ENCODE results near the gene TSPAN2. TPM values are rescaled to one million over a fixed set of nuclear protein-coding genes. Genes with fewer than 3 reads are reported as not detected.

Gene TSPAN2
- polyA plus RNA-seq, 4 donors: 1.4 to 5.5 (median 5.0) TPM; not detected in 1

DNA sequence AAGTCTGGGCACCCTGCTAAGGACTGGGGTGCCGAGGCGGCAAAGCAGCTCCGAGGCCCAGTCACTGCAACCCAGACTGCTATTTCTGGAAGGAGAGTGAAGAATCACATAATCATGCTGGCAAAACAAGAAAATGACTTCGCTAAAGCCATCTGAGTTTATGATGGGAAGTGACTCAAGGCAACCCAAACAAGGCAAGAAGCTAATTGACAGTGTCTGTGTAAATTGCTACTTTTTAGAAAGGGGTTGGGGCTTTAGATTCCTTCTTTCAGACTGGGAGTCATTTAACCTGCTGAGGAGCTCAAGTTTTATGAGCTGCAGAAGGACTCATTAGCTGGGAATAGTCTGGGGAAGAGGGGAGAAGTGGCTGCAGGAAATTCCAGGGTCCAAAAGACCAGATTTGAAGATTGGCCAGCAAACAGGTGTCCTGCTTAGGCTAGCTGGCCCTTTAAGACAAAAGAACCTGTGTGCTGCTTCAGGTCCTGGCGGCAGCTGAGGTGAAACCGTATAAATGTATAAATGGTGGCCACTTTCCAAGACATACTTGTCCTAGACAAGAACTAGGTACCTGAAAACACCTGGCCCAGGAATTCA, 31.5 kb downstream of the TSPAN2 start:
- H3K27me3 ChIP-seq (ENCODE audit: control insufficient read depth in 3 of 3, insufficient read depth in 3 of 3, low read length in 3 of 3): no peaks in the 10 kb centered on the region
- H3K36me3 ChIP-seq (ENCODE audit: control insufficient read depth in 3 of 3, insufficient read depth in 2 of 3, low read depth in 1 of 3, low read length in 3 of 3): no peaks in the 10 kb centered on the region
- WGBS, 3 donors: 19 to 69% (median 41%) methylated on average over 6 of the region's 6 CpGs
- FAIRE-seq: no peak
- peak; percentile 55 to 74 for DNase-seq
- H3K4me1 ChIP-seq (ENCODE audit: control insufficient read depth in 3 of 3, insufficient read depth in 2 of 3, low read depth in 1 of 3, low read length in 2 of 3): peaks cover 3 to 21% (median 8%) of the 10 kb centered on the region in 3 donors
- no peak overlapping the region for H3K4me3 ChIP-seq (ENCODE audit: low read depth in 1 of 3, low read length in 3 of 3)
- H3K27ac ChIP-seq (ENCODE audit: low read depth in 1 of 3, low read length in 2 of 3): peak overlapping the region in 1 of 3 donors; percentile 10
- H3K9me3 ChIP-seq (ENCODE audit: control insufficient read depth in 2 of 2, insufficient read depth in 1 of 2, low read depth in 1 of 2, low read length in 1 of 2): no peaks in the 10 kb centered on the region

DNA sequence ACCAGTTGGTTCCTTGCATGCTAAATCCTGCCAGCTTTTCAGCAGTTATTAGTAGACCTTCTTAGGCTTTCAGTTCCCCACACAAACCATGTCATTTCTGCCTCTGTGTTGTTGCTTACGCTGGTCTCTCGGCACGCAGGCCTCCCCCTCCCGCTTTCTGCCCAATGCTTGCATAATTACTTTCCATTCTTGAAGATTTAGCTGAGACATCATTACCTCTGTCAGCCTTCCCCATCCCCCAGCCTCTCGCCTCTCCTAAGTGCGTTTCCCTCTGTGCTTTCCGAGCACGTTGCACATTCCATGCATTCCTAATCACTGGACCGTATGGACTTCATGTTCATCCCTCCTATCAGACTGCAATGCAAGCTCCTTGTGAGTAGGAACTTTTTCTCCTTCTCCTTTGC, 32.9 kb downstream of the TSPAN2 start:
- H3K4me3 ChIP-seq (ENCODE audit: low read depth in 1 of 3, low read length in 3 of 3): no peak overlapping the region
- 61 to 88% (median 81%) methylated on average over 9 of the region's 9 CpGs for WGBS, 3 donors
- no peaks in the 10 kb centered on the region for H3K9me3 ChIP-seq (ENCODE audit: control insufficient read depth in 2 of 2, insufficient read depth in 1 of 2, low read depth in 1 of 2, low read length in 1 of 2)
- no peaks in the 10 kb centered on the region for H3K36me3 ChIP-seq (ENCODE audit: control insufficient read depth in 3 of 3, insufficient read depth in 2 of 3, low read depth in 1 of 3, low read length in 3 of 3)
- DNase-seq (peak in 1 of 2 donors; percentile 13), FAIRE-seq (no peak)
- H3K27ac ChIP-seq (ENCODE audit: low read depth in 1 of 3, low read length in 2 of 3): peak overlapping the region in 1 of 3 donors; percentile 50
- H3K27me3 ChIP-seq (ENCODE audit: control insufficient read depth in 3 of 3, insufficient read depth in 3 of 3, low read length in 3 of 3): no peaks in the 10 kb centered on the region
- peaks cover 0 to 12% (median 0%) of the 10 kb centered on the region in 3 donors for H3K4me1 ChIP-seq (ENCODE audit: control insufficient read depth in 3 of 3, insufficient read depth in 2 of 3, low read depth in 1 of 3, low read length in 2 of 3)

DNA sequence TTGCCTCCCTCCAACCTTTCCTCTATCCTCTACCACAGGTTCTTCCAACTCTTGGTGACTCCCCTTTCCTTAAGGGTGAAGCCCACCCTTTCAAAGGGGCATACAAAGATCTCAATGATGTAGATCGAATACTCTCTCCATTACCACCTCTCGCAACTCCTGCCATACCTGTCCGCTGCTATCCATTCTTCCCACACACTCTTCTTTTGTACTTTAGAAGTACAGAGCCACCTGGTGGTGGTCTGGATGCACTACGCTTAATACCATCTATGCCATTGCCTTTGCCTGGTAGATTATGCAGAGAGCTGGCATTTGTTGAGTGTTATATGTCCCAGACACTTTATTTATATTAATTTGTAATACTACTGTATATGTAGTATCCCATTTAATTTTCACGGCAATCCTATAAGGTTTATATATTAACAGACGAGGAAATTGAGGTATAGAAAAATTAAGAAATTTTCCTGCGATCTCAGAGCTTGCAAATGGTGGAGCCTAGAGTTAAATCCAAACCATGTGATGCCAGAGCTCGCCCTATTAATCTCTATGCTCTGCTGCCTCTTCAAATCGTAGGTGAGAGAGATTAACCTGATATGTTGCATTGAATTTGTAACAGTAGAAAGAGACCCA, 36.7 kb downstream of the TSPAN2 start:
- H3K4me1 ChIP-seq (ENCODE audit: control insufficient read depth in 3 of 3, insufficient read depth in 2 of 3, low read depth in 1 of 3, low read length in 2 of 3): peaks cover 0 to 7% (median 0%) of the 10 kb centered on the region in 3 donors
- no peaks in the 10 kb centered on the region for H3K9me3 ChIP-seq (ENCODE audit: control insufficient read depth in 2 of 2, insufficient read depth in 1 of 2, low read depth in 1 of 2, low read length in 1 of 2)
- WGBS, 3 donors: 31 to 43% (median 42%) methylated on average over 9 of the region's 9 CpGs
- no peak for FAIRE-seq
- peaks cover 0 to 3% (median 0%) of the 10 kb centered on the region in 3 donors for H3K36me3 ChIP-seq (ENCODE audit: control insufficient read depth in 3 of 3, insufficient read depth in 2 of 3, low read depth in 1 of 3, low read length in 3 of 3)
- H3K4me3 ChIP-seq (ENCODE audit: low read depth in 1 of 3, low read length in 3 of 3): no peak overlapping the region
- peak; percentile 71 to 73 for DNase-seq
- no peak overlapping the region for H3K27ac ChIP-seq (ENCODE audit: low read depth in 1 of 3, low read length in 2 of 3)
- H3K27me3 ChIP-seq (ENCODE audit: control insufficient read depth in 3 of 3, insufficient read depth in 3 of 3, low read length in 3 of 3): no peaks in the 10 kb centered on the region

DNA sequence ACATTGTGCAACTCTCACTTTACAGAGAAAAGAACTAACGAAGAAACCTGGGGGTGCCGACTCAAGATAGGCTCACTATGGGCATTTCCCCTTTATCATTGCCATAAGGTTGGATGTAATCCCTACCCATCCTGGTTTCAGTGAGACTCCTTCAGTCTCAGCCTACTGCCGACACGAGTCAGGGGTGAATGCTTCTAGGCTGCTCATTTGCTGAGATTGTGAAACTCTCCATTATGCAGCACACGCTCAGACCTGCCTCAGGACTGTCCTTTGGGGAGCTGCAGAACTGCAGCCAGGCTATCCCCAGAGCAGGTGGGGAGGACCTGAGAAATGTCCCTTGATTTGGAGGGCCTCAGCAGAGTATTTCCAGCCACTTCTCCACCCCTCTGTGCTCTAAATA, 37.5 kb downstream of the TSPAN2 start:
- H3K4me3 ChIP-seq (ENCODE audit: low read depth in 1 of 3, low read length in 3 of 3): no peak overlapping the region
- FAIRE-seq (no peak), DNase-seq (no peak)
- H3K27me3 ChIP-seq (ENCODE audit: control insufficient read depth in 3 of 3, insufficient read depth in 3 of 3, low read length in 3 of 3): no peaks in the 10 kb centered on the region
- 84 to 90% (median 87%) methylated on average over 5 of the region's 5 CpGs for WGBS, 3 donors
- H3K27ac ChIP-seq (ENCODE audit: low read depth in 1 of 3, low read length in 2 of 3): no peak overlapping the region
- H3K9me3 ChIP-seq (ENCODE audit: control insufficient read depth in 2 of 2, insufficient read depth in 1 of 2, low read depth in 1 of 2, low read length in 1 of 2): no peaks in the 10 kb centered on the region
- peaks cover 0 to under 1% (median 0%) of the 10 kb centered on the region in 3 donors for H3K4me1 ChIP-seq (ENCODE audit: control insufficient read depth in 3 of 3, insufficient read depth in 2 of 3, low read depth in 1 of 3, low read length in 2 of 3)
- H3K36me3 ChIP-seq (ENCODE audit: control insufficient read depth in 3 of 3, insufficient read depth in 2 of 3, low read depth in 1 of 3, low read length in 3 of 3): peaks cover 0 to 3% (median 0%) of the 10 kb centered on the region in 3 donors

DNA sequence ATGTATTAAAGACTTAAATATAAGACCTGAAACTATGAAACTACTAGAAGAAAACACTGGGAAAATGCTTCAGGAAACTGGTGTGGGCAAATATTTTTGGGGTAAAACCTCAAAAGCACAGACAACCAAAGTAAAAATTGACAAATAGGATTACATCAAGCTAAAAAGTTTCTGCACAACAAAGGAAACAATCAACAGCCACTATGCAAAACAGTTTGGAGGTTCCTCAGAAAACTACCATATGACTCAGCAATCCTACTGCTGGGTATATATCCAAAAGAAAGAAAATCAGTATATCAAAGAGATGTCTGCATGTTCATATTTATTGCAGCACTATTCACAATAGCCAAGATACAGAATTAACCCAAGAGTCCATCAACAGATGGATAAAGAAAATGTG, 42.6 kb downstream of the TSPAN2 start:
- Histone ChIP-seq H3K36me3 (ENCODE audit: control insufficient read depth in 3 of 3, insufficient read depth in 2 of 3, low read depth in 1 of 3, low read length in 3 of 3) (peaks cover 0 to 3% (median 0%) of the 10 kb centered on the region in 3 donors), H3K4me1 (ENCODE audit: control insufficient read depth in 3 of 3, insufficient read depth in 2 of 3, low read depth in 1 of 3, low read length in 2 of 3) (no peaks in the 10 kb centered on the region), H3K9me3 (ENCODE audit: control insufficient read depth in 2 of 2, insufficient read depth in 1 of 2, low read depth in 1 of 2, low read length in 1 of 2) (no peaks in the 10 kb centered on the region), H3K4me3 (ENCODE audit: low read depth in 1 of 3, low read length in 3 of 3) (no peak overlapping the region), H3K27me3 (ENCODE audit: control insufficient read depth in 3 of 3, insufficient read depth in 3 of 3, low read length in 3 of 3) (no peaks in the 10 kb centered on the region), H3K27ac (ENCODE audit: low read depth in 1 of 3, low read length in 2 of 3) (no peak overlapping the region)
- FAIRE-seq: no peak
- DNase-seq: no peak

DNA sequence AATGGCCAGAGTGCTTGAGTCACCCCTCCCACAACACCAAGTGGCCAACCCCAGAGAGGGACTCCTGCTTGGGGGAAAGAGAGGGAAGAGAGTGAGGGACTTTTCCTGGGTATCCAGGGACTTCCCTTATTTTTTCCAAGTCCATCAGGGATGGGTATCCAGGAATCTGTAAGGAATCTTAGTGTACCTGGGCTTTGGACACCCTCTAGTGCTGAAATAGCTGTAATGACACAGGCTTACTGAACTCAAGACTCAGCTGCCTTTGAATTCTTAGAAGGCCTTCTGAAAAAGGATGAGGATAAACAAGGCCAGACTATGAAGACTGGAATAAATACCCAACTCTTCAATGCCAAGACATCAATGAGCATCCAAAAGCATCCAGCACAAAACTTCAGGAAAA, 47.6 kb downstream of the TSPAN2 start:
- no peak overlapping the region for H3K27ac ChIP-seq (ENCODE audit: low read depth in 1 of 3, low read length in 2 of 3)
- H3K27me3 ChIP-seq (ENCODE audit: control insufficient read depth in 3 of 3, insufficient read depth in 3 of 3, low read length in 3 of 3): no peaks in the 10 kb centered on the region
- DNase-seq (peak; percentile 39 to 44), FAIRE-seq (no peak)
- H3K36me3 ChIP-seq (ENCODE audit: control insufficient read depth in 3 of 3, insufficient read depth in 2 of 3, low read depth in 1 of 3, low read length in 3 of 3): no peaks in the 10 kb centered on the region
- H3K4me1 ChIP-seq (ENCODE audit: control insufficient read depth in 3 of 3, insufficient read depth in 2 of 3, low read depth in 1 of 3, low read length in 2 of 3): peaks cover 0 to 8% (median 0%) of the 10 kb centered on the region in 3 donors
- H3K9me3 ChIP-seq (ENCODE audit: control insufficient read depth in 2 of 2, insufficient read depth in 1 of 2, low read depth in 1 of 2, low read length in 1 of 2): no peaks in the 10 kb centered on the region
- no peak overlapping the region for H3K4me3 ChIP-seq (ENCODE audit: low read depth in 1 of 3, low read length in 3 of 3)

DNA sequence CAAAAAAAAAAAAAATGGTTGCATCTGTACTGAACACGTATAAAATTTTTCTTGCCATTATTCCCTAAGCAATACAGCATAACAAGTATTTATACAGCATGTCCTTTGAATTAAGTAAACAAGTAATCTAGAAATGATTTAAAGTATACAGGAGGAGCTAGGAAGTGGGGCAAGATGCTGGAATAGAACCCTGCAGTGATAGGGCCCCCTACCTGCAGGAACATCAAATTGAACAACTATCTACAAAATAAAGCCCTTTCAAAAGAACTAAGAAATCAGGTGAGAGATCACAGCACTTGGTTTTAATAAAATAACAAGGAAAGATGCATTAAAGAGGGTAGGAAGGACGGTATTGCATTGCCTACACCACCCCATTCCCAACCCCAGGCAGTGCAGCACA, 48.8 kb downstream of the TSPAN2 start:
- Histone ChIP-seq H3K27ac (ENCODE audit: low read depth in 1 of 3, low read length in 2 of 3) (no peak overlapping the region), H3K4me3 (ENCODE audit: low read depth in 1 of 3, low read length in 3 of 3) (no peak overlapping the region), H3K9me3 (ENCODE audit: control insufficient read depth in 2 of 2, insufficient read depth in 1 of 2, low read depth in 1 of 2, low read length in 1 of 2) (no peaks in the 10 kb centered on the region), H3K36me3 (ENCODE audit: control insufficient read depth in 3 of 3, insufficient read depth in 2 of 3, low read depth in 1 of 3, low read length in 3 of 3) (no peaks in the 10 kb centered on the region), H3K4me1 (ENCODE audit: control insufficient read depth in 3 of 3, insufficient read depth in 2 of 3, low read depth in 1 of 3, low read length in 2 of 3) (peaks cover 0 to 8% (median 0%) of the 10 kb centered on the region in 3 donors), H3K27me3 (ENCODE audit: control insufficient read depth in 3 of 3, insufficient read depth in 3 of 3, low read length in 3 of 3) (no peaks in the 10 kb centered on the region)
- 77 to 85% (median 84%) methylated on average over 2 of the region's 2 CpGs for WGBS, 3 donors
- FAIRE-seq (no peak), DNase-seq (no peak)

DNA sequence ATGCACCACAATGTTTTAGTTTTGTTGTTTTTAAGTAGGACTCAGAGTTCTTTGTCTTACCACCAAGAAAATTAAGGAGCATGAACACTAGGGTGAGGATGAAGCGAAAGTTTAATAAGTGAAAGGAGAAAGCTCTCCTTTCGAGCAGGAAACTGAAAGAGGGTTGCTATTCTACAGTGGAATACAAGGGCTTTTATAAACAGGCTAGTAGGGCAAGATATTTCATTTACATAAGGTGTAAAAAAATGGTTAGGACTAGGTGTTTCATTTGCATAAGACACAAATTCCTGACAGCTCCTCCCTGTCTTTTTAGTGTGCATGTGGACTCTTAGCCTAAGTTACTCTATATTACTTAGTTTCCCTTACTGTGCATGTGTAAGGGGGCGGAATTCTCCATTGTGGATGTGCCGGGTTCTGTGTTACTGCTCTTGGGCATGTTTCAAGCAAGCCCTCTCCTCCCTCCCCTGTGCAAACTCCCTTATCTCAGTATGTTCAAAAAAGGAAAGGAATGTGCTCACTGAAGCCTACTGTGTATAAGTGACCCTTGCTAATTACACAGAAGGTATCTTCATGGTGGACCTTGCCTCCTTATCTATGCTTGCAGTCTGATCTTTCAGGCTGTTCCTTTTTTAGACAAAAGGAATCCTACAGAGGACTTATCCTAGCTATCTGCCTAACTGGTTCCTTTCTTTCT, 52.3 kb downstream of the TSPAN2 start:
- no peaks in the 10 kb centered on the region for H3K27me3 ChIP-seq (ENCODE audit: control insufficient read depth in 3 of 3, insufficient read depth in 3 of 3, low read length in 3 of 3)
- 55 to 72% (median 63%) methylated on average over 4 of the region's 4 CpGs for WGBS, 3 donors
- H3K4me1 ChIP-seq (ENCODE audit: control insufficient read depth in 3 of 3, insufficient read depth in 2 of 3, low read depth in 1 of 3, low read length in 2 of 3): peaks cover 0 to 8% (median 0%) of the 10 kb centered on the region in 3 donors
- DNase-seq: peak; percentile 4 to 46
- no peak for FAIRE-seq
- H3K4me3 ChIP-seq (ENCODE audit: low read depth in 1 of 3, low read length in 3 of 3): no peak overlapping the region
- H3K36me3 ChIP-seq (ENCODE audit: control insufficient read depth in 3 of 3, insufficient read depth in 2 of 3, low read depth in 1 of 3, low read length in 3 of 3): no peaks in the 10 kb centered on the region
- H3K9me3 ChIP-seq (ENCODE audit: control insufficient read depth in 2 of 2, insufficient read depth in 1 of 2, low read depth in 1 of 2, low read length in 1 of 2): no peaks in the 10 kb centered on the region
- no peak overlapping the region for H3K27ac ChIP-seq (ENCODE audit: low read depth in 1 of 3, low read length in 2 of 3)
